DOHH2 (cell line): ENCODE data around the gene MICA.

Experiments
- EZH2phosphoT487 ChIP-seq: fragments of 200-600 bp; sonication (generic); IDR thresholded peaks from 2 replicates; pipeline ENCODE4 v1.6.1; 2017; ENCODE audit warnings: borderline replicate concordance, mild to moderate bottlenecking, antibody characterized with exemption, low read length, moderate library complexity, mixed read lengths
- TF ChIP-seq, protein P1 (sequence below): fragments of 200-600 bp; sonication (generic); IDR thresholded peaks from one replicate; pipeline ENCODE4 v1.5.1; 2014; ENCODE audit warnings: antibody characterized with exemption, mild to moderate bottlenecking, low read depth, low read length; ENCODE audit not compliant: poor library complexity, severe bottlenecking

- TF ChIP-seq, protein P1, sequence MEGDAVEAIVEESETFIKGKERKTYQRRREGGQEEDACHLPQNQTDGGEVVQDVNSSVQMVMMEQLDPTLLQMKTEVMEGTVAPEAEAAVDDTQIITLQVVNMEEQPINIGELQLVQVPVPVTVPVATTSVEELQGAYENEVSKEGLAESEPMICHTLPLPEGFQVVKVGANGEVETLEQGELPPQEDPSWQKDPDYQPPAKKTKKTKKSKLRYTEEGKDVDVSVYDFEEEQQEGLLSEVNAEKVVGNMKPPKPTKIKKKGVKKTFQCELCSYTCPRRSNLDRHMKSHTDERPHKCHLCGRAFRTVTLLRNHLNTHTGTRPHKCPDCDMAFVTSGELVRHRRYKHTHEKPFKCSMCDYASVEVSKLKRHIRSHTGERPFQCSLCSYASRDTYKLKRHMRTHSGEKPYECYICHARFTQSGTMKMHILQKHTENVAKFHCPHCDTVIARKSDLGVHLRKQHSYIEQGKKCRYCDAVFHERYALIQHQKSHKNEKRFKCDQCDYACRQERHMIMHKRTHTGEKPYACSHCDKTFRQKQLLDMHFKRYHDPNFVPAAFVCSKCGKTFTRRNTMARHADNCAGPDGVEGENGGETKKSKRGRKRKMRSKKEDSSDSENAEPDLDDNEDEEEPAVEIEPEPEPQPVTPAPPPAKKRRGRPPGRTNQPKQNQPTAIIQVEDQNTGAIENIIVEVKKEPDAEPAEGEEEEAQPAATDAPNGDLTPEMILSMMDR = no peak
- TF ChIP-seq EZH2phosphoT487 = no peak
These were observed 27.1 kb downstream of the MICA start for GRCh38 chr6:31430449-31430848.
